GM12878 (cell line): ENCODE data around the gene LRRC14B. TPM values are rescaled to one million over a fixed set of nuclear protein-coding genes. Genes with fewer than 3 reads are reported as not detected.
A peak's percentile ranks its signal among the peaks of the same experiment; 100 is the strongest.

Source experiments
- CEBPZ ChIP-seq: fragments of 150-350 bp; IDR thresholded peaks from 2 replicates; pipeline ENCODE4 v1.6.1; 2016; ENCODE audit warnings: low read depth, low read length
- E2F8 ChIP-seq: fragments of 450-650 bp; IDR thresholded peaks from 2 replicates; pipeline ENCODE4 v1.6.1; 2018; ENCODE audit warnings: mild to moderate bottlenecking, low read depth, moderate library complexity; ENCODE audit not compliant: partially characterized antibody
- EED ChIP-seq: sonication (generic); IDR thresholded peaks from 2 replicates; pipeline ENCODE4 v1.6.1; 2016; ENCODE audit warnings: antibody characterized with exemption, low read depth
- MAX ChIP-seq: IDR thresholded peaks from 2 replicates; pipeline ENCODE4 v1.6.1; 2012; ENCODE audit warnings: low read depth, low read length, improper control_type of control experiment
- MYC ChIP-seq: IDR thresholded peaks from 2 replicates; pipeline ENCODE4 v1.6.1; 2011; ENCODE audit warnings: mild to moderate bottlenecking, low read length, moderate library complexity, inconsistent platforms; ENCODE audit not compliant: insufficient read depth, insufficient replicate concordance, insufficient read length, severe bottlenecking
- NFYA ChIP-seq: IDR thresholded peaks from 2 replicates; pipeline ENCODE4 v1.6.1; 2011; ENCODE audit warnings: low read depth, mild to moderate bottlenecking, low read length, improper control_type of control experiment, borderline replicate concordance
- PAX5 ChIP-seq: IDR thresholded peaks from 2 replicates; pipeline ENCODE4 v1.6.1; 2011; ENCODE audit warnings: low read depth, low read length, borderline replicate concordance
- POLR2AphosphoS2 ChIP-seq: IDR thresholded peaks from 2 replicates; pipeline ENCODE4 v1.6.1; 2011; ENCODE audit warnings: low read depth, mild to moderate bottlenecking, low read length, improper control_type of control experiment, moderate library complexity
- RB1 ChIP-seq: fragments of 450-650 bp; formaldehyde crosslinking; IDR thresholded peaks from 2 replicates; pipeline ENCODE4 v1.6.1; 2017; ENCODE audit warnings: mild to moderate bottlenecking, borderline replicate concordance
- REST ChIP-seq: IDR thresholded peaks from 2 replicates; pipeline ENCODE4 v1.6.1; 2012; ENCODE audit warnings: mild to moderate bottlenecking, low read depth, low read length
- TCF7 ChIP-seq: IDR thresholded peaks from 2 replicates; pipeline ENCODE4 v1.6.1; 2014; ENCODE audit warnings: antibody characterized with exemption, borderline replicate concordance
- YY1 ChIP-seq: IDR thresholded peaks from 2 replicates; pipeline ENCODE4 v1.6.1; 2011; ENCODE audit warnings: low read depth, mild to moderate bottlenecking, low read length
- ZSCAN29 ChIP-seq: fragments of 450-650 bp; IDR thresholded peaks from 2 replicates; pipeline ENCODE4 v1.6.1; 2017; ENCODE audit warnings: mild to moderate bottlenecking, moderate library complexity
- polyA plus RNA-seq, 11 experiments: library from polyadenylated mRNA; depleted of rRNA in 4 of 11; unstranded in 6 of 11; stranded (reverse) in 5 of 11; fragments of >200 nt; fragmentation: Nextera tagmentation in 4 of 11; fragmentation: Illumina TruSeq in 1 of 11; extraction: Ambion mirVana in 4 of 11; extraction: Trizol in 1 of 11; gene quantifications; 1 replicate in 1 of 11; 2 replicates in 10 of 11; pipeline versions ENCODE4 v1.2.1 to v1.2.3, GENCODE V29; 2011 to 2016; ENCODE audit warnings: inconsistent platforms in 2 of 11, missing spikeins in 2 of 11, low read depth in 1 of 11
- total RNA-seq, 4 experiments: library from RNA; depleted of rRNA in 3 of 4; stranded (reverse); fragments of >200 nt in 3 of 4; fragmentation: Illumina TruSeq in 1 of 4; extraction: Trizol in 1 of 4; gene quantifications; 2 replicates each; pipeline versions ENCODE4 v1.2.1 to v1.2.3, GENCODE V29; 2013 to 2021
- TF ChIP-seq, protein P1 (sequence below): fragments of 450-650 bp; formaldehyde crosslinking; IDR thresholded peaks from 2 replicates; pipeline ENCODE4 v1.5.0; 2022; ENCODE audit warnings: mild to moderate bottlenecking, missing genetic modification characterization

The LRRC14B gene
- total and polyA plus RNA-seq, 10 of the 15 experiments (the other 5 are each of a cell fraction or from before 2014, with no cell fraction given), result 0.06 to 0.31 (median 0.13) TPM; not detected in 5

DNA sequence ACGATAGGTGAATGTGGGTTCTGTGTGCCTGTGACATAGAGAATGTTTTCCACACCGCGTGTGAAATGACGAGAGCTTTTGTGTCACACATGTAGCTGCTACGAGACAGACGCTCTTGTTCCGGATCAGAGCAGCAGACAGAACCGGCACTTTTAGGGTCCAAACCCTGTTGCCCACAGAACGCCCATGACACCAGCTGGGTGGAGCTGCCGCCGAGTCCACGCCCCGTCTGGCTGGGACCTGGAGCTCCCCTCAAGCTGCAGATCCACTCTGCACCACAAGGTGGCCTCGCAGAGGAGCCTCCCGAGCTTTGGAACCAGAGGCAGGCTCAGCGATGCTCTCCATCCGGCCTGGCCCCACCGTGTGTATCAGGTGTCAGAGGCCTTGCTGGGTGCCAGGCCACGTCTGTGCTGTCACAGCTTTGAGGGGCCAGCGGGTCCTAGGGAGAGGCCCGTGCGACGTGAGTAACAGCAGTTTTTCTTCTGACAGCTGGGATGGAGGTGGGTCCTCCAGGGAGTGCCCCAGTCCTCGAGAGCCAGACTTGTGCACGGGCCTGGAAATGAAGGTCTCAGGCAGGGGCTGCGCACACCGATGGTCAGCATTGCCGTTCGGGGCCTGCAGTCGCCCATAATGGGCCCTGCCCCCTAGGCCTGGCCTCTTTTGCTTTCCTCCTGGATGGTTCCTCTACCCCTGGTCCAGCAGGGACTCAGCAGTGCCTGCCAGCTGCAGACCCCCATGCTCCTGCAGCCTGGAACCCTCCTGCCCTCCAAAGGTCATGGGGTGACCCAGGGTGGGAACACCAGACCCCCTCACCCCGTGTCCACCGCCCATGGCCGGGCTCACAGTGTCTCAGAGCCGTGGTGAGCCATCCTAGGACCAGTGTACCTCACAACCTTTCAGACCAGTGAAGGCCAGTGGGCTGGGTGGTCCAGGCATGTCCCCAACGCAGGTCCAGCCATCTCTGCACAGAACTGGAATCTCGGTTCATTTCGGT, 2.5 kb upstream of the LRRC14B start (continued):
- no peak for TF ChIP-seq REST
- no peak for TF ChIP-seq EED
- TF ChIP-seq CEBPZ, result no peak
- TF ChIP-seq MYC, result no peak
- TF ChIP-seq NFYA, result no peak
- TF ChIP-seq TCF7, result no peak
- no peak for TF ChIP-seq E2F8
- TF ChIP-seq, protein P1, sequence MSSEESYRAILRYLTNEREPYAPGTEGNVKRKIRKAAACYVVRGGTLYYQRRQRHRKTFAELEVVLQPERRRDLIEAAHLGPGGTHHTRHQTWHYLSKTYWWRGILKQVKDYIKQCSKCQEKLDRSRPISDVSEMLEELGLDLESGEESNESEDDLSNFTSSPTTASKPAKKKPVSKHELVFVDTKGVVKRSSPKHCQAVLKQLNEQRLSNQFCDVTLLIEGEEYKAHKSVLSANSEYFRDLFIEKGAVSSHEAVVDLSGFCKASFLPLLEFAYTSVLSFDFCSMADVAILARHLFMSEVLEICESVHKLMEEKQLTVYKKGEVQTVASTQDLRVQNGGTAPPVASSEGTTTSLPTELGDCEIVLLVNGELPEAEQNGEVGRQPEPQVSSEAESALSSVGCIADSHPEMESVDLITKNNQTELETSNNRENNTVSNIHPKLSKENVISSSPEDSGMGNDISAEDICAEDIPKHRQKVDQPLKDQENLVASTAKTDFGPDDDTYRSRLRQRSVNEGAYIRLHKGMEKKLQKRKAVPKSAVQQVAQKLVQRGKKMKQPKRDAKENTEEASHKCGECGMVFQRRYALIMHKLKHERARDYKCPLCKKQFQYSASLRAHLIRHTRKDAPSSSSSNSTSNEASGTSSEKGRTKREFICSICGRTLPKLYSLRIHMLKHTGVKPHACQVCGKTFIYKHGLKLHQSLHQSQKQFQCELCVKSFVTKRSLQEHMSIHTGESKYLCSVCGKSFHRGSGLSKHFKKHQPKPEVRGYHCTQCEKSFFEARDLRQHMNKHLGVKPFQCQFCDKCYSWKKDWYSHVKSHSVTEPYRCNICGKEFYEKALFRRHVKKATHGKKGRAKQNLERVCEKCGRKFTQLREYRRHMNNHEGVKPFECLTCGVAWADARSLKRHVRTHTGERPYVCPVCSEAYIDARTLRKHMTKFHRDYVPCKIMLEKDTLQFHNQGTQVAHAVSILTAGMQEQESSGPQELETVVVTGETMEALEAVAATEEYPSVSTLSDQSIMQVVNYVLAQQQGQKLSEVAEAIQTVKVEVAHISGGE (CRISPR knock-in tag), result no peak
- no peak for TF ChIP-seq PAX5
- 0 out of 2 replicates have a peak, but pooled peaks have one; percentile 33 for TF ChIP-seq RB1
- no peak for TF ChIP-seq ZSCAN29
- peak; percentile 56; the same call in 1 of the 2 replicates for TF ChIP-seq YY1
- TF ChIP-seq POLR2AphosphoS2, result no peak
- no peak for TF ChIP-seq MAX
